H1 (cell line): ENCODE data around the gene VIM. TPM values are rescaled to one million over a fixed set of nuclear protein-coding genes. Genes with fewer than 3 reads are reported as not detected.

Source experiments
- CHD7 ChIP-seq: fragments of 300-600 bp; sonication (generic); IDR thresholded peaks from 2 replicates; pipeline ENCODE4 v1.7.1; 2012; ENCODE audit warnings: low read length, moderate library complexity, mild to moderate bottlenecking, inconsistent platforms; ENCODE audit not compliant: insufficient replicate concordance
- NRF1 ChIP-seq: IDR thresholded peaks from 2 replicates; pipeline ENCODE4 v1.6.1; 2011; ENCODE audit warnings: mild to moderate bottlenecking, low read depth, low read length, improper control_type of control experiment
- RAD21 ChIP-seq, 2 experiments: IDR thresholded peaks in 1 of 2; conservative IDR thresholded peaks in 1 of 2; 2 replicates each; pipeline ENCODE4 v1.6.1; 2011; ENCODE audit warnings: low read depth in 2 of 2, low read length in 2 of 2, improper control_type of control experiment in 1 of 2, inconsistent platforms in 1 of 2, mild to moderate bottlenecking in 1 of 2, moderate library complexity in 1 of 2
- SAP30 ChIP-seq: fragments of 300-600 bp; sonication (generic); IDR thresholded peaks from 2 replicates; pipeline ENCODE4 v1.7.1; 2012; ENCODE audit warnings: low read length, moderate library complexity, mild to moderate bottlenecking, inconsistent platforms; ENCODE audit not compliant: insufficient read depth, insufficient replicate concordance
- SP2 ChIP-seq: IDR thresholded peaks from 2 replicates; pipeline ENCODE4 v1.6.1; 2012; ENCODE audit warnings: mild to moderate bottlenecking, low read length, inconsistent platforms
- polyA plus RNA-seq, 7 experiments: library from polyadenylated mRNA; depleted of rRNA in 3 of 7; stranded (reverse) in 5 of 7; unstranded in 2 of 7; fragments of >200 nt in 5 of 7; fragments of 200-250 nt in 2 of 7; gene quantifications; 1 replicate in 5 of 7; 2 replicates in 1 of 7; 4 replicates in 1 of 7; pipeline versions ENCODE4 v1.2.1 to v1.2.3, GENCODE V29; 2011 to 2013; ENCODE audit warnings: missing spikeins in 2 of 7, mixed read lengths in 2 of 7
- total RNA-seq: library from RNA; stranded (reverse); fragmentation: NEBNext Ultra II Directional; extraction: Animal tissue kit (Norgen Biotek cat#: 25700); gene quantifications from 2 replicates; pipeline ENCODE4 v1.2.1, GENCODE V29; 2021

The VIM gene
- total and polyA plus RNA-seq, 2 of the 8 experiments (the other 6 are each of a cell fraction or from before 2014, with no cell fraction given) = 347 to 372 TPM

GRCh38 chr10:17206210-17206709 lies 21.8 kb upstream of the VIM start (continued):
- TF ChIP-seq NRF1 = no peak
- no peak for TF ChIP-seq SP2
- no peak for TF ChIP-seq CHD7
- TF ChIP-seq RAD21 (IDR thresholded peaks at IDR 0.05 in 1 of 2, conservative IDR thresholded peaks at IDR 0.05 in 1 of 2; ENCODE audit: low read depth in 2 of 2, low read length in 2 of 2) = no peak
- TF ChIP-seq SAP30 = no peak
